ENCODE results near the gene ZBTB46. TPM values are rescaled to one million over a fixed set of nuclear protein-coding genes. Genes with fewer than 3 reads are reported as not detected.
"Not testable (repeated sequence)": the region's sequence is repeated elsewhere in the genome, so short reads cannot be mapped to it uniquely, and the experiment has no call there.

Gene ZBTB46
- total RNA-seq, 1 donor from 2014 or later, result 13.1 TPM

DNA sequence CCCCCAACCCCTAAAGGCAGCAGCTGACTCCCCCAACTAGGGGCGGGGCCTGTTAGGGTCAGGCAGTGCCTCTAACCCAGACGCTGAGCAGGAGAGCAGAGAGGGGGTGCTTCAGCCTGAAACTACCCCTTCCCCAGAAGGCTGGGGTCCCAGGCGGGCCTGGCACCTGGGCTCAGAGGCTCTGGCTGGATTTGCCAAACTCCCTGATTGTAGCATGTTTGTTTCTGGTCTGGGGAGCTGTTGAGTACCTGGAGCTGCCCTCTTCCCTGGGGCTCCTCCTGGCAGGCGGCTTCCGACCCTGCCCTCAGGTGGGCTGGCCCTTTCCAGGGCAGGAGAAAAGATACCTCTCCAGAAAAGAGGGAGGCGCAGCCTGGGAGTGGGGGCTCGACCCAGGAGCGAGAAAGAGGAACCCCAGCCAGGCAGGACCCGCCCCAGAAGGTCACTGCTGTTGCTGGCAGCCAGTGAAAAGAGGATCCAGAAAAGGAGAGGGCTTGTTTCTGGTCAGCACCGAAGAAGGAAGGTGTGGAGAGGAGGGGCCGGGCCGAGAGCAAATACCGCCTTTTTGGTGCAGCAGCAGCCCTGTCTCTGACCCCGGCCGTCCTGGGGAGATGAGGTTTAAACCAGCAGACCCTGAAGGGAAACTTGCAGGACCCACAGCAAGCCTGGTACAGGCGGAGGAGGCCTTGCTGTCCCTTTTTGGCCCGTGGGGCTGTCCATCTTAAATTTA lies 29.4 kb upstream of the ZBTB46 start:
- DNase-seq (peak; percentile 42), ATAC-seq (no peak)
- intact Hi-C loops (cut with micrococcal nuclease), result loop anchor here (10.0 kb wide), 1 partner anchor 76 kb away; no protein-coding TSS in a partner anchor

- intact Hi-C loops (cut with micrococcal nuclease), result no loop called here
- DNase-seq (no peak), ATAC-seq (no peak)
These were observed 28.2 kb upstream of the ZBTB46 start for GRCh38 chr20:63859166-63859699.

DNA sequence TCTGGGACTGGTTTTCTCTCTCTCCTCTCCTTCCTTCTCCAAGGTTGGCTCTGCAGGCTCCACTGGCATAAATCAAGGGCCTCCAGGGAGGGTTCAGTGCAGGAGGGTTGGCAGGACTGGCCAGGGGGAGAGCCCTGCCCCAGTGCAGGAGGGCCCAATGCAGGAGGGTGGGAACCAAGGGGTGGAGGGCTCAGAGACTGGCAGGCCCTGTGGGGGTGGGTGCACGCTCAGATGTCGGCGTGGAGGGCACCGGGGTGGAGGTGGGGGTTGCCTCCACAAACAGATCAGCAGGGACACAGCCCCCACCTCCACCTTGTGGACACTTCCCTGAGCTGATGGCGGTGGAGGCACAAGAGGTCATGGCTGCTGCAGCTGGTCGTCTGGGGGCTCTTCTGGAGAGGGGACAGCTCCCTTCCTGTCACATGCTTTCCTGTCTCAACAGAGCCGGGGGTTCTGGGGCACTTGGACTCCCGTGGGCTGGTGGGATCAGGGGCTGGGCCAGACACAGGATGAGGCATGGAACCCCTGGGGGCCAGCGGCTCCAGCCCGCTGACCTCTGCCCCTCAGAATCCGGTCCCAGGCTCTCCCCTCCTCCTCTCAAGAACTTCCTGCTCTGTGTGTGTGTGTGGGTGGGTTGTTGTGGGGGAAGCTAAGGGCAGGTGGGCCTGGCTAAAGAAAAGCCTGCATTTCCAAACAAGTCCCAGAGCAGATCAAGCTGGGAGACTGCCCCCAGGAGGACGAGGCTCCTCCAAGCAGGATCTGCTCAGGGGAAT lies 27.5 kb upstream of the ZBTB46 start:
- intact Hi-C loops (cut with micrococcal nuclease), result no loop called here
- peak; percentile 48 for ATAC-seq
- DNase-seq, result peak; percentile 68

DNA sequence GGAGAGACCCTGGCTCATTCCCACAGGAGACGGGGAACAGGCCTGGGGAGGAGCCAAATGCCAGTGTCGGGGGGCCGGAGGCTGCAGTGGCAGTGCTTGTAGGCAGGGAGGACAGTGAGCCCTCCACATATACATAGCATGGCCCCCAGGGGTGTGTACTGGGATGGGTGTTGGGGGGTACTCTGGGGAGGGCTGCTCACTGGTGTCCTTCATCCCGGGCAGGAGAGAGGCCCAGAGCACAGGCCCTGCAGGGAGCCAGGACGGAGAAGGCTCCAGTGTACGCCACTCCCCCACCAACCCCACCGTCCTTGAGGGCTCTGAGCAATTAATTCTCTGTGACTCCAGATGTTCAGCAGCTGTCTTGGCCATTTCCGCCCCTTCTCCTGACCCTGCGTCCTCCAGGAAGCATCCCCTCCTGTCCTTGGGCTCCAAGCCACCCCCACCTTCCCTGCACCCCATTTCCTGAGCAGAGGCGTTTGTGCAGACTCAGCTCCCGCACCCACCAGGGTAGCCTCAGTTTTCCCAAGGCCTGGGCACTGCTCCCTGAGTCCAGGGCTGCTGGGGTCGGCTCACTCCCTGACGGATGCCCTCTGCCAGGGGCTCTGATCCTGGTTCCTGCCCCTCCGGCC lies 26.8 kb upstream of the ZBTB46 start:
- ATAC-seq (peak; percentile 35), DNase-seq (peak; percentile 62)
- intact Hi-C loops (cut with micrococcal nuclease), result no loop called here

DNA sequence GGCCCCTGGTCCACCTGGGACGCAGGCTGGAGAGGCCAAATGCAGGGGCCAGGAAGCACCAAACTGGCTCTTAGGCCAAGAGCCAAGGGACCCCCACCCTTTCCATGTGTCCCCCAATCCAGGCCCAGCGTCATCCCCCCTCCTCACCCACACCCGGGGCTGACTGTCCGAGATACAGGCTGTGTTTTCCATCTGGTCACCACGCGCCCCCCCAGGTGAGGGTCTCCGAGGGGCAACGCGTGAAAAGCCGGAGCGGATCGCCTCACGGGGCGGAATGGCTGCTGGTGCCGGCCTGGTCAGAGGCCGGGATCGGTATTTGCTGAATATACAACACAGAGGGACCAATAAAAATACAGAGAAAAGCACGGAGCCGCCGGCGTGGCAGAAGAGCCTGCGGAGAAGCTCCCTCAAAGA lies 25.0 kb upstream of the ZBTB46 start:
- ATAC-seq, result no peak
- intact Hi-C loops (cut with micrococcal nuclease), result no loop called here
- DNase-seq, result no peak

DNA sequence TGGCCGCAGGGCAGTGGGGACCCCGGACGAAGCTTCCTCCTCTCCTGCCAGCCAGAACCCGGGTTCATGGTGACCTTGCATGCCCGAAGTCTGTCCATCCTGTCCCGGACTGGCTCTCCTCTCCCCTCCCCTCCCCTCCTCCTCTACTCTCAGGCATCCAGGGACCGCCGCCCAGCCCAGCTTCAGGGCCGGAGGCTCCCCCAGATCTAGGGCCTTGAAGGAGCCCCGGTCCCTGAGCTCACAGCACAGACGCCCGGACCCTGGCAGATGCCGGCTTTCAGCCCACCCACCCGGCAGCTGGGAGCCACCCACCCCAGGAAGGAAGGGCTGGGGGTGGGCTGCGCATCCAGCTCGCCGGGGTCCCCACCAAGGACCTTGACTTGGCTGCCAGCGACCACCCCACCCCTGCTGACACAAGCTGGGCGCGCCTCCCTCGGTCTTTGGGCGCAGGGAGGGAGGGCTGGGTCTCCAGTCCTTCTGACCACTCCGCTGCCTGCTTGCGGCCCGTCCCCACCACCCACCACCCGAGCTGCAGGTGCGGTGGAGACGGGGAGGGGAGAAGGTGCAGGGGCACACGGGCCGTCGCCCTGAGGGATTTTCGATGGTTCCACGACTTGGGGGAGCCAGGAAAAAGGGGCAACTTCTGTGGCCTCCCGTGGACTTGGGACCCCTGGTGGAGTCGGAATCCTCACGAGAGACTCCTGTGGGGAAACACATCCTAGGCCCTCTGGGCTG lies 24.5 kb upstream of the ZBTB46 start:
- ATAC-seq (peak; percentile 4), DNase-seq (no peak)
- intact Hi-C loops (cut with micrococcal nuclease), result no loop called here

DNA sequence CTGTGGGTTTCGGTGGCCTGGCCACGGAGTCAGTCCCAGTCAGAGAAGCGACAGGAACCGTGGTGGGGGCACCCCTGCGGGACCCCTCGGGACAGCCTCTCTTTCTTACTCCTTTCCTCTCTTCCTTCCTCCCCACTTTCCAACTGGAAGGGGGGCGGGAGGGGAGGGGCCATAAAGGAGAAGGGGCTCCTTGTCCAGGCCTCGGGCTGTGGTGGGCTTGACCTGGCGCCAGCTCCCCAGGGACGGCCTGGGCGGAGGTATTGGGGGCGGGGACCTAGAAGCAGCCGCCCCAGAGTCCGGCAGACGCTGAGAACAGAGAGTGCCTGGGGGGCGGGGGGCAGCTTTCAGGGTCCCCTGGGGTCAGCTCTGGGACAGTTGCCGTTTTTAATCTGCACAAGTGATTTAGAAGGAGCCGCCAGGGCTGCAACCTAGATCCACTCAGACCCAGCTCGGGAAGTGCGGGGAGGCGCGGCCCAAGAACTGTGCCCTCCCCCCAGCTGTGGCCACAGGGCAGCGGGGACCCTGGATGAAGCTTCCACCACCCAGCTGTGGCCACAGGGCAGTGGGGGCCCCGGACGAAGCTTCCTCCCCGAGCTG lies 23.8 kb upstream of the ZBTB46 start:
- intact Hi-C loops (cut with micrococcal nuclease), result no loop called here
- peak; percentile 80 for DNase-seq
- ATAC-seq, result peak; percentile 61

DNA sequence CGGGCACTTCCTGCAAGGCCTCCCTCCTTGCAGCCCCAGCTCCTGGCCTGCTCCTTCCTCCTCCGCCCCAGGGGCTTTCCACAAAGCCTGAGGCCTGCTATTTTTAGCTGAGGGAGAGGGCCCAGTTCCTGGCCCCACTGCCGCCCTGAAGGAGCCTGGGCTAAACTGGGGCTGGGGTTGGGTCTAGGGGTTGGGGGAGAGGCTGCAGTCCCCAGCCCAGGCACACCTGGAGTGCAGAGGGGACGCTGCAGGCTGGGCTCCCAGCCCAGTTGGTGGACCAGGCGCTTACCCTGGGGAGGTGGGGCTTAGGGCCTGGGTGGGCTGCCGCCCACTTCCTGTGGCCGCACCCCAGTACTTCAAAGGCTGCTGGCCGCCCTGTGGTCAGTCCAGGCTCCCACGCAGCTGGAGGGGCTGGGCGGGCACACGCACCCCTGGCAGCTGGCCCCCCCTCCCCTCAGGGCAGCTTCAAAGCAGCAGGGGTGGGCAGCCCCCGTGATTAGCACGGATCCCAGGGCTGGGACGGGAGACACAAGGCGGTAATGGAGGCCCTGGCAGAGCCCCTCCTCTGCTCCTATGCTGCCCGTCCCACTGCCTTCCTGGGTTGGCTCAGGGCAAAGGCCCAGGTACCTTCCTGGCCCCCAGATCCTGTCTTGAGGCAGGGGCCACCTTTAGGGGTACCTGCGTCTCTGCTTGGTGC lies 23.2 kb upstream of the ZBTB46 start:
- peak; percentile 61 for DNase-seq
- peak; percentile 46 for ATAC-seq
- intact Hi-C loops (cut with micrococcal nuclease), result no loop called here

- DNase-seq; intact Hi-C loops (cut with micrococcal nuclease); ATAC-seq: not testable (repeated sequence)
These were observed 22.6 kb upstream of the ZBTB46 start for GRCh38 chr20:63853733-63854068.

DNA sequence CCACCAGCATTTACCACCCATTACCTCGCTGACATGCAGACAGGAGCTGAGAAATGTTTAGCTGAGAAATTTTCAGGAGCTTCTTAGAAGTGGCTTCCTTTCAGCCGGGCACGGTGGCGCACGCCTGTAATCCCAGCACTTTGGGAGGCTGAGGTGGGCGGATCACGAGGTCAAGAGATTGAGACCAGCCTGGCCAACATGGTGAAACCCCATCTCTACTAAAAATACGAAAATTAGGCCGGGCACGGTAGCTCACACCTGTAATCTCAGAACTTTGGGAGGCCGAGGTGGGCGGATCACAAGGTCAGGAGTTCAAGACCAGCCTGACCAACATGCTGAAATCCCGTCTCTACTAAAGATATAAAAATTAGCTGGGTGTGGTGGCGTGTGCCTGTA lies 20.5 kb upstream of the ZBTB46 start:
- ATAC-seq; DNase-seq; intact Hi-C loops (cut with micrococcal nuclease): not testable (repeated sequence)

- ATAC-seq, result no peak
- no peak for DNase-seq
- intact Hi-C loops (cut with micrococcal nuclease), result no loop called here
These were observed 19.9 kb upstream of the ZBTB46 start for GRCh38 chr20:63850689-63851547.

DNA sequence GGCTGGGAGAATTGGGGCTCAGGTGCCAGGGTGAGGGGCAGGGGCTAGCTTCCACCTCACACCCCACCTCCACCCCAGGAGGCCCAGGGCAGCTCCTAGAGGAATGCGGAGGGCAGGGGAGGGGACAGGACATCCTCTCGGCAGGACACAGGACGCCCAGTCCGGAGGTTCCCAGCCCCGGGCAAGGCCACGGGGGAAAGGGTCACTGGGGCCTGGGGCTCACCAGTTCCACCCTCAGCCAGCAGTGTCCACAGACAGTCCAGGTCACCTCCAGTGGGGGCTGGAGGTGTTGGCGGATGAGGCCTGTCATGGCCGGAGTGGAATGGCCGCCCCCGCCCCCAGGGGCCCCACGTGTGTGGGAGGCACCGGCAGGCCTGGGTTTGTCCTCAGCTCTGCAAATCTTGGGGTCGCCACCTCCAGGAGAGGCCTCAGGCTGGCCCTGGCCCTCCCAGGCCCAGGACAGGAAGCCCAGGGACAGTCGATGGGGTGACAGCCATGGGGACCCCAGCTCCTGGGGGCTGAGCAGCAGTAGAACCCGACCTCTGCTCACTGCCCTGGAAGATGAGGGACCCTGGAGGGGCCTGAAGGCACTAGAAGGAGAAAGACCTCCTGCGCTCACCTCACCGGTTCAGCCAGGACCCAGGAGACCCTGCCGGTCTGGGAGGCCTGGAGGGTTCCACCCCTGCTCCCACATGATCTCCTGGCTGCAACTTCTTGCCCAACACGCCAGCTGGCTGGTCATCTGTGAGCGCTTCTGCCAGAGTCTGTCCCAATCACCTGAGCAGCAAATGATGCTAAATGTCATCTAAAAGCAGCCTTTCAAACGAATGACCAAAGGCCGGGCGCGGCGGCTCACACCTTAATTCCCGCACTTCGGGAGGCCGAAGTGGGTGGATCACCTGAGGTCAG lies 17.2 kb upstream of the ZBTB46 start:
- ATAC-seq (peak; percentile 9), DNase-seq (peak; percentile 49)
- intact Hi-C loops (cut with micrococcal nuclease), result no loop called here

- intact Hi-C loops (cut with micrococcal nuclease), result no loop called here
- DNase-seq (peak; percentile 53), ATAC-seq (peak; percentile 21)
These were observed 16.4 kb upstream of the ZBTB46 start for GRCh38 chr20:63847237-63848002.

DNA sequence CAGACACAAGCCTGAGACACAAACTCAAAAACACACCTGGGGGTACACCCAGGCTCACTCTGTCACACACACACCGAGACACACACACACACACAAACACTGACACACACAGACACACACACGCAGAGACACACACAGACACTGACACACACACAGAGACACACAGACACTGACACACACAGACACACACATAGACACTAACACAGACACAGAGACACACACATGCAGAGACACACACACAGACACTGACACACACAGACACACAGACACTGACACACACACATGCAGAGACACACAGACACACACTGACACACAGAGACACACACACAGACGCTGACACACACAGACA lies 15.8 kb upstream of the ZBTB46 start:
- DNase-seq (no peak), ATAC-seq (no peak)
- intact Hi-C loops (cut with micrococcal nuclease), result no loop called here

DNA sequence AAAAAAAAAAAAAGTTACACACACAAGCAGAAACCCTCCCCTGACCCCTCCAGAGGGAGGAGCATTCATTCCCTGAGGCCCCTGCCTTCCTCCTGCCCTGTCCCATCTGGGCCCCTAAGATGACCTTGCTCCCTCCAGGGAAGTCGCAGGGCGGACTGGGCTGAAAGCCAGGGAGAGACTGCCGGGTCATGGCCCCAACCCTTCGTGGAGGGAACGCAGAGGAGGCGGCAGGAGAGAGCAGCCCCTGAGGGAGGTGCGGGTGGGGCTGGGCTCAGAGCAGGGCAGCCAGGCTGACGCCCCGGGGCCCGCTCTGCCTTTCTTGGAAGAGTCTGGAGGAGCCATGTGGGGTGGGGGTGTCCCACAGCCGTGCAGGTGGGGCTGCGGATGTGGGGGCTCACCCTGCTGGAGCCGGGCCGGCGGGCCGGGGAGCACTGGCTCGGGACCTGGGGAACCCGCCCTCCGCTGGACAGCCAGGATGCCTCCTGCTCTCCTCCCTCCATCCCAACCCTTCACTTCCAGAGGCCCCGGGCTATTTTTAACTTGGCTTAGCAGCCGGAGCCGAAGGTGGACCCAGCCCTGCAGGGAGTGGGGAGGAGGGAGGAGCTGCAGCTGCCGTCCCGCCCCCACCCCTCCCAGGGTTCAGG lies 15.2 kb upstream of the ZBTB46 start:
- intact Hi-C loops (cut with micrococcal nuclease), result no loop called here
- ATAC-seq, result peak; percentile 90
- peak; percentile 85 for DNase-seq

All from left ventricle myocardium superior (tissue), 1 donor.